Endodermal cell (in vitro differentiated cells): ENCODE measurements around the gene POC1B. TPM values are rescaled to one million over a fixed set of nuclear protein-coding genes. Genes with fewer than 3 reads are reported as not detected.

Experiments used
- DNase-seq: peaks from one replicate; pipeline ENCODE4 v3.0.0-alpha.2; 2017
- H3K27ac ChIP-seq: 2 replicates; pipeline ENCODE4 v1.5.1; 2013; ENCODE audit warnings: mild to moderate bottlenecking, low read depth, low read length, moderate library complexity
- H3K27me3 ChIP-seq: 2 replicates; pipeline ENCODE4 v1.6.1; 2013; ENCODE audit warnings: mild to moderate bottlenecking, low read length, moderate library complexity; ENCODE audit not compliant: insufficient read depth, control insufficient read depth, poor library complexity, severe bottlenecking
- H3K36me3 ChIP-seq: 2 replicates; pipeline ENCODE4 v1.7.0; 2013; ENCODE audit warnings: mild to moderate bottlenecking, low read length, moderate library complexity; ENCODE audit not compliant: control insufficient read depth, insufficient read depth
- H3K4me1 ChIP-seq: one replicate; pipeline ENCODE4 v1.7.0; 2013; ENCODE audit warnings: low read length; ENCODE audit not compliant: control insufficient read depth, insufficient read depth
- H3K4me3 ChIP-seq: 2 replicates; pipeline ENCODE4 v1.5.1; 2013; ENCODE audit warnings: mild to moderate bottlenecking, low read length, moderate library complexity
- H3K9ac ChIP-seq: 2 replicates; pipeline ENCODE4 v1.6.1; 2013; ENCODE audit warnings: mild to moderate bottlenecking, low read length, moderate library complexity; ENCODE audit not compliant: poor library complexity, severe bottlenecking; ENCODE audit errors: extremely low read depth
- H3K9me3 ChIP-seq: 2 replicates; pipeline ENCODE4 v1.6.1; 2013; ENCODE audit warnings: mild to moderate bottlenecking, low read length, moderate library complexity; ENCODE audit not compliant: control insufficient read depth
- H3K27ac Mint-ChIP-seq: 2 replicates; pipeline ENCODE4 v1.8.0; 2020; ENCODE audit warnings: mixed read lengths
- H3K27me3 Mint-ChIP-seq: 2 replicates; pipeline ENCODE4 v1.8.0; 2021; ENCODE audit warnings: mild to moderate bottlenecking, mixed read lengths; ENCODE audit not compliant: insufficient read depth
- H3K36me3 Mint-ChIP-seq: 2 replicates; pipeline ENCODE4 v1.8.0; 2020; ENCODE audit warnings: low read depth, mixed read lengths
- H3K4me1 Mint-ChIP-seq: 2 replicates; pipeline ENCODE4 v1.8.0; 2020; ENCODE audit warnings: mixed read lengths
- H3K4me3 Mint-ChIP-seq: 2 replicates; pipeline ENCODE4 v1.8.0; 2020; ENCODE audit warnings: mild to moderate bottlenecking, moderate library complexity, mixed read lengths
- H3K9me3 Mint-ChIP-seq: 2 replicates; pipeline ENCODE4 v1.8.0; 2020; ENCODE audit warnings: mild to moderate bottlenecking, mixed read lengths
- CTCF ChIP-seq: fragments of 200-600 bp; sonication (generic); conservative IDR thresholded peaks from 2 replicates; pipeline ENCODE4 v1.5.0; 2021; ENCODE audit warnings: antibody characterized with exemption, mild to moderate bottlenecking
- WGBS, 2 experiments: methylation state at CpG; one replicate each; pipeline versions ENCODE4 v1.1.5 to v1.1.7; 2013; ENCODE audit warnings: missing lambda C conversion rate in 2 of 2, mixed read lengths in 1 of 2; ENCODE audit not compliant: insufficient coverage in 1 of 2, insufficient read length in 1 of 2; 5-methylcytosine and 5-hydroxymethylcytosine counted together
- total RNA-seq, 2 donors: library from RNA; stranded (reverse); fragmentation: NEBNext Ultra II Directional in 1 of 2; extraction: Animal tissue kit (Norgen Biotek cat#: 25700) in 1 of 2; gene quantifications; 2 replicates in 1 of 2; 3 replicates in 1 of 2; pipeline ENCODE4 v1.2.1, GENCODE V29; 2021

The POC1B gene
- total RNA-seq, 2 donors from 2014 or later, result 22.3 to 36.1 TPM

- Mint-ChIP-seq H3K9me3 (no peaks in the 10 kb centered on the region), H3K27me3 (no peaks in the 10 kb centered on the region), H3K36me3 (no peaks in the 10 kb centered on the region), H3K4me1 (peaks cover 51% of the 10 kb centered on the region), H3K4me3 (no peak overlapping the region), H3K27ac (no peak overlapping the region)
- Histone ChIP-seq H3K27ac (no peak overlapping the region), H3K27me3 (no peaks in the 10 kb centered on the region), H3K36me3 (no peaks in the 10 kb centered on the region), H3K4me1 (peaks cover 27% of the 10 kb centered on the region), H3K4me3 (no peak overlapping the region), H3K9me3 (no peaks in the 10 kb centered on the region), H3K9ac (no peak overlapping the region)
- DNase-seq, result no peak
- no peak for TF ChIP-seq CTCF
- 91 to 92% methylated on average over 1 to 2 of the region's 2 CpGs for WGBS, 2 experiments
Observed at GRCh38 chr12:89542236-89542635, 16.4 kb upstream of the POC1B start.

DNA sequence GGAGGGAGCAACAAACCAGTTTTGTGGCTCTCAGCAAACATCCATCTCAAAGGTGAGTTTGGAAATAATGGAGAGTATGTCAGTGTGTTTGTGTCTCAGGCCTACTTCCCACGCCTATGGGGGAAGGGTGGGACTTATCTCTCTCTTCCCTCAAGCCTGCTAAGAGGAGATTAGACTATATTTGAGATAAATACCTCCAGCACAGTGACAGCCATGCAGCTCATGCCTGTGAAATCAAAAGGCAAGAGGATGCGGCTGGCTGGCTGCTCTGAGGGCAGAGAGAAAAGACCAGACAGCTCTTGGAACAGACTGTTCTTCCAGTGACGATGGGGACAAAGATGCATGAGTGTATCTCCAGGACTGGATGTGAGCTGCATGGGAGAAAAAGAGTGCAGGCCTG, 14.7 kb upstream of the POC1B start:
- Histone ChIP-seq H3K4me1 (peaks cover 27% of the 10 kb centered on the region), H3K27ac (no peak overlapping the region), H3K9me3 (no peaks in the 10 kb centered on the region), H3K9ac (no peak overlapping the region), H3K27me3 (no peaks in the 10 kb centered on the region), H3K4me3 (no peak overlapping the region), H3K36me3 (no peaks in the 10 kb centered on the region)
- Mint-ChIP-seq H3K4me3 (no peak overlapping the region), H3K36me3 (no peaks in the 10 kb centered on the region), H3K27me3 (no peaks in the 10 kb centered on the region), H3K9me3 (no peaks in the 10 kb centered on the region), H3K4me1 (peaks cover 54% of the 10 kb centered on the region), H3K27ac (no peak overlapping the region)
- TF ChIP-seq CTCF, result no peak
- no peak for DNase-seq
- WGBS, 2 experiments, result 75 to 86% methylated on average over 3 of the region's 3 CpGs

GRCh38 chr12:89539426-89540223, 13.8 kb upstream of the POC1B start:
- H3K36me3 ChIP-seq, result no peaks in the 10 kb centered on the region
- H3K27me3 ChIP-seq, result no peaks in the 10 kb centered on the region
- TF ChIP-seq CTCF, result no peak
- Mint-ChIP-seq H3K27ac (no peak overlapping the region), H3K36me3 (no peaks in the 10 kb centered on the region), H3K9me3 (no peaks in the 10 kb centered on the region), H3K4me1 (peaks cover 49% of the 10 kb centered on the region), H3K27me3 (no peaks in the 10 kb centered on the region), H3K4me3 (no peak overlapping the region)
- no peak overlapping the region for H3K4me3 ChIP-seq
- WGBS, 2 experiments, result 83 to 86% methylated on average over 2 to 5 of the region's 5 CpGs
- DNase-seq, result no peak
- H3K4me1 ChIP-seq, result peaks cover 25% of the 10 kb centered on the region
- H3K27ac ChIP-seq, result no peak overlapping the region
- no peaks in the 10 kb centered on the region for H3K9me3 ChIP-seq
- no peak overlapping the region for H3K9ac ChIP-seq
